Progenitor cell of endocrine pancreas (in vitro differentiated cells): ENCODE measurements around the gene PRDM11. TPM values are rescaled to one million over a fixed set of nuclear protein-coding genes. Genes with fewer than 3 reads are reported as not detected.

Experiments used
- DNase-seq: peaks from one replicate; pipeline ENCODE4 v3.0.0; 2021; ENCODE audit warnings: low spot score; ENCODE audit not compliant: unreplicated experiment
- H3K27ac Mint-ChIP-seq: 2 replicates; pipeline ENCODE4 v1.8.0; 2021; ENCODE audit warnings: mild to moderate bottlenecking, moderate library complexity, mixed read lengths
- H3K27me3 Mint-ChIP-seq: 2 replicates; pipeline ENCODE4 v1.8.0; 2021; ENCODE audit warnings: mixed read lengths
- H3K36me3 Mint-ChIP-seq: 2 replicates; pipeline ENCODE4 v1.8.0; 2022; ENCODE audit warnings: mixed read lengths; ENCODE audit not compliant: insufficient read depth
- H3K4me1 Mint-ChIP-seq: 2 replicates; pipeline ENCODE4 v1.8.0; 2021; ENCODE audit warnings: low read depth, mixed read lengths
- H3K4me3 Mint-ChIP-seq: 2 replicates; pipeline ENCODE4 v1.8.0; 2021; ENCODE audit warnings: low read depth, mild to moderate bottlenecking, moderate library complexity, mixed read lengths
- H3K9me3 Mint-ChIP-seq: 2 replicates; pipeline ENCODE4 v1.8.0; 2021; ENCODE audit warnings: low read depth, mixed read lengths
- CTCF ChIP-seq: fragments of 200-600 bp; sonication (generic); IDR thresholded peaks from one replicate; pipeline ENCODE4 v1.5.0; 2021; ENCODE audit warnings: antibody characterized with exemption, mild to moderate bottlenecking; ENCODE audit not compliant: unreplicated experiment
- total RNA-seq: library from RNA; stranded (reverse); gene quantifications from 2 replicates; pipeline ENCODE4 v1.2.1, GENCODE V29; 2021

Gene PRDM11
- total RNA-seq, 1 donor from 2014 or later: 27.1 TPM

GRCh38 chr11:45260071-45260470, 113.6 kb downstream of the PRDM11 start:
- H3K4me3 Mint-ChIP-seq: no peak overlapping the region
- H3K9me3 Mint-ChIP-seq: peaks cover 3% of the 10 kb centered on the region
- peaks cover 9% of the 10 kb centered on the region for H3K4me1 Mint-ChIP-seq
- peaks cover 2% of the 10 kb centered on the region for H3K36me3 Mint-ChIP-seq
- no peak for DNase-seq
- no peak for TF ChIP-seq CTCF
- no peak overlapping the region for H3K27ac Mint-ChIP-seq
- peaks cover 3% of the 10 kb centered on the region for H3K27me3 Mint-ChIP-seq

GRCh38 chr11:45262900-45263299, 116.5 kb downstream of the PRDM11 start:
- TF ChIP-seq CTCF: no peak
- Mint-ChIP-seq H3K36me3 (peaks cover 3% of the 10 kb centered on the region), H3K4me3 (no peak overlapping the region), H3K4me1 (peaks cover 20% of the 10 kb centered on the region), H3K27ac (no peak overlapping the region), H3K9me3 (peaks cover 3% of the 10 kb centered on the region), H3K27me3 (peaks cover 5% of the 10 kb centered on the region)
- DNase-seq: no peak

- H3K4me3 Mint-ChIP-seq: no peak overlapping the region
- peaks cover 6% of the 10 kb centered on the region for H3K27me3 Mint-ChIP-seq
- H3K9me3 Mint-ChIP-seq: peaks cover 3% of the 10 kb centered on the region
- peaks cover 22% of the 10 kb centered on the region for H3K4me1 Mint-ChIP-seq
- DNase-seq: no peak
- peaks cover 3% of the 10 kb centered on the region for H3K36me3 Mint-ChIP-seq
- no peak overlapping the region for H3K27ac Mint-ChIP-seq
- TF ChIP-seq CTCF: no peak
Measured at GRCh38 chr11:45263773-45264172, 117.3 kb downstream of the PRDM11 start.

GRCh38 chr11:45264839-45265515, 118.5 kb downstream of the PRDM11 start:
- DNase-seq: no peak
- peaks cover 3% of the 10 kb centered on the region for H3K9me3 Mint-ChIP-seq
- H3K4me1 Mint-ChIP-seq: peaks cover 22% of the 10 kb centered on the region
- peaks cover 3% of the 10 kb centered on the region for H3K36me3 Mint-ChIP-seq
- peaks cover 6% of the 10 kb centered on the region for H3K27me3 Mint-ChIP-seq
- H3K4me3 Mint-ChIP-seq: no peak overlapping the region
- no peak for TF ChIP-seq CTCF
- no peak overlapping the region for H3K27ac Mint-ChIP-seq

GRCh38 chr11:45265969-45266675, 119.7 kb downstream of the PRDM11 start:
- no peak overlapping the region for H3K27ac Mint-ChIP-seq

More at GRCh38 chr11:45265969-45266675, 119.7 kb downstream of the PRDM11 start:
- H3K27me3 Mint-ChIP-seq: peaks cover 3% of the 10 kb centered on the region
- DNase-seq: no peak
- H3K36me3 Mint-ChIP-seq: peaks cover 3% of the 10 kb centered on the region
- H3K4me3 Mint-ChIP-seq: no peak overlapping the region
- no peak for TF ChIP-seq CTCF
- peaks cover 26% of the 10 kb centered on the region for H3K4me1 Mint-ChIP-seq
- peaks cover 3% of the 10 kb centered on the region for H3K9me3 Mint-ChIP-seq
